Measurements from ENCODE around the gene LDB1.

The LDB1 gene

DNA sequence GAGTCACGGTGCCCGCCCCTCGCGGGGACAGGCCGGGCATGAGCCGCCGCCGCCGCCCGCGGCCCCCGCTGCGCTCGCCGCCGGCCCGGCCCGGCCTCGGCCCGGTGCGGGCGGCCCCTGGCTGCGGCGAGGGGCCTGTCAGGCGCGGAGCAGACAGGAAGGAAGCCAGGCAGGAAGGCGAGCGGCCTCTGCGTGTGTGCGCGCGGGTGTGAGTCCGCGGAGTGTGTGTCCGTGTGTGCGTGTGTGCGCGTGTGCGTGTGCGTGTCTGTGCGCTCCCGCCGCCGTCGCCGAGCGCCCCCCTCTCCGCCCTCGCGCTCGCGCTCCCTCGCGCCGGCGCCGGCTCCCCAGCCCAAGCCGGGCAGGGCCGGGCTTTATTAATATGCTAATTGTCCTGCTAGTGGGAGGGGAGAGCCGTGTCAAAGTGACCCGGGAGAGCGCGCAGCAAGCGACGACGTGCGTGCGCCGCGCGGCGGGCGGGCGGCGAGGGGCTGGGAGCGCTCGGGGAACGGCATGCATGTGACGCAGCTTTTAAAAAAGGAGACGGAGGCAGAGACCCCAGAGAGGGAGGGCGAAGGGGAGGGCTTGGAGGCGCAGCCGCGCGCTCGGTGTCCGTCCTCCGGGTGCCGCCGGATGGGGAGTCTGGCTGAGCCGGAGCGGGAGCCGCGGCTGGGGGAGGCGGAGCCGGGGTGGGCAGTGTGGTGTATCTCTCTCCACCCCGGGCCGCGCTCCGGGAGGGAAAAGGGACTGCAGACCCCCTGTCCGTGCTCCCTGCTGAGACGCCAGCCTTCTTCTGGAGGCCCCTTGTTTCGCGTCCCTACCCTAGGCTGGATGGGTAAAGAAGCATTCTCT lies at the start of gene LDB1:
LDB1 (minus strand) TSS at position 227 of the 849 bp plus-strand sequence. CDS start 258 bp downstream, outside the sequence.
- in situ Hi-C loops (cut with MboI; ENCODE audit: low sequenced_read_pairs): no loop called here
- Histone ChIP-seq H3K27me3 (ENCODE audit: low read depth) (no peaks in the 10 kb centered on the region), H3K36me3 (replicated peaks) (no peaks in the 10 kb centered on the region), H3K9me3 (no peaks in the 10 kb centered on the region), H3K4me3 (peak within 1 kb of the TSS; percentile 62), H3K4me1 (peaks cover 37% of the 10 kb centered on the region)
- DNase-seq (ENCODE audit: low spot score in 2 of 2): peak; percentile 87 to 88

GRCh38 chr10:102167861-102168260 lies 47.7 kb upstream of the LDB1 start:
- H3K36me3 ChIP-seq (replicated peaks): peaks cover 11% of the 10 kb centered on the region
- in situ Hi-C loops (cut with MboI; ENCODE audit: low sequenced_read_pairs): loop anchor here (10.0 kb wide), 1 partner anchor 187 kb away; no protein-coding TSS in a partner anchor

GRCh38 chr10:102163342-102163989 lies 43.3 kb upstream of the LDB1 start:
- Histone ChIP-seq H3K4me1 (peaks cover 23% of the 10 kb centered on the region), H3K27me3 (ENCODE audit: low read depth) (no peaks in the 10 kb centered on the region), H3K4me3 (no peak overlapping the region), H3K9me3 (no peaks in the 10 kb centered on the region), H3K36me3 (replicated peaks) (peaks cover 55% of the 10 kb centered on the region)
- no peak for DNase-seq (ENCODE audit: low spot score in 2 of 2)
- in situ Hi-C loops (cut with MboI; ENCODE audit: low sequenced_read_pairs): loop anchor here (10.0 kb wide), 1 partner anchor 191 kb away; no protein-coding TSS in a partner anchor

More at GRCh38 chr10:102167861-102168260, 47.7 kb upstream of the LDB1 start:
- H3K9me3 ChIP-seq: no peaks in the 10 kb centered on the region
- no peak overlapping the region for H3K4me3 ChIP-seq
- no peaks in the 10 kb centered on the region for H3K27me3 ChIP-seq (ENCODE audit: low read depth)
- DNase-seq (ENCODE audit: low spot score in 2 of 2): no peak
- H3K4me1 ChIP-seq: peaks cover 19% of the 10 kb centered on the region

DNA sequence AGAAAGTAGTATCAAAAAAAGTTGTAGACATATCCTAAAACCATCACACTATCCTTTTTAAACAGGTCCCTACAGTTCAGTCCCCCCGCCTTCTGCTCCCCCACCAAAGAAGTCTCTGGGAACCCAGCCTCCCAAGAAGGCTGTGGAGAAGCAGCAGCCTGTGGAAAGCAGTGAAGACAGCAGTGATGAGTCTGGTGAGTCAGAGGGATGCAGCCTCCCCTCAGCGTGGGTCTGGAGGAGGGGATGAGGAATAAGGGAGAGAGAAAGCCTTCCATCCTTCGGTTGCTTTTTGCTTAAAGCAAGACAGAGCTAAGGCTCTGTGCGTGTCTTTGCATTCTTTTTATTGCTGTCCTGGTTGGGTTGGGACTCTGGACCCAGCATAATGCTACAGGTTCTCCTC lies 39.7 kb upstream of the LDB1 start:
- DNase-seq (ENCODE audit: low spot score in 2 of 2): no peak
- H3K36me3 ChIP-seq (replicated peaks): peaks cover 90% of the 10 kb centered on the region

DNA sequence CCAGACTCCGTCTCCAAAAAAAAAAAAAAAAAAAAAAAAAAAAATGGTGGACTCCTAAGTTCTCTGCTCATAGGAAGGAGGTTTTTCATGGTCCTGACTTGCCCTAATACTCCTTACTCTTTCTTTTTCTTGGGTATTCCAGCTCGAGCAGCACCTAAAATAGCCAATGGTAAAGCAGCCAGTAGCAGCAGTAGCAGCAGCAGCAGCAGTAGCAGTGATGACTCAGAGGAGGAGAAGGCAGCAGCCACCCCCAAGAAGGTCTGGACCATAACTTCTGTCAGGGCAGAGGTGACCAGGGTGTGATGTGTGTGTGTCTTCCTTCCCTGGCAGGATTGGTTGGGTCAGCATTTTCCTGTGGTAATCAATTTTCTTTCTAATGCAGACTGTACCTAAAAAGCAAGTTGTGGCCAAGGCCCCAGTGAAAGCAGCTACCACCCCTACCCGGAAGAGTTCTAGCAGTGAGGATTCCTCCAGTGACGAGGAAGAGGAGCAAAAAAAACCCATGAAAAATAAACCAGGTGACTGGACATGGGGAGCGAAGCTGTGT lies 39.0 kb upstream of the LDB1 start:
- Histone ChIP-seq H3K4me1 (peaks cover 23% of the 10 kb centered on the region), H3K27me3 (ENCODE audit: low read depth) (no peaks in the 10 kb centered on the region), H3K4me3 (no peak overlapping the region), H3K36me3 (replicated peaks) (peaks cover 96% of the 10 kb centered on the region), H3K9me3 (no peaks in the 10 kb centered on the region)
- no peak for DNase-seq (ENCODE audit: low spot score in 2 of 2)
- in situ Hi-C loops (cut with MboI; ENCODE audit: low sequenced_read_pairs): no loop called here

More for the DNA sequence above, 39.7 kb upstream of the LDB1 start:
- no peaks in the 10 kb centered on the region for H3K27me3 ChIP-seq (ENCODE audit: low read depth)
- no peaks in the 10 kb centered on the region for H3K9me3 ChIP-seq
- in situ Hi-C loops (cut with MboI; ENCODE audit: low sequenced_read_pairs): loop anchor here (10.0 kb wide), 1 partner anchor 195 kb away; no protein-coding TSS in a partner anchor
- H3K4me3 ChIP-seq: no peak overlapping the region
- peaks cover 23% of the 10 kb centered on the region for H3K4me1 ChIP-seq

DNA sequence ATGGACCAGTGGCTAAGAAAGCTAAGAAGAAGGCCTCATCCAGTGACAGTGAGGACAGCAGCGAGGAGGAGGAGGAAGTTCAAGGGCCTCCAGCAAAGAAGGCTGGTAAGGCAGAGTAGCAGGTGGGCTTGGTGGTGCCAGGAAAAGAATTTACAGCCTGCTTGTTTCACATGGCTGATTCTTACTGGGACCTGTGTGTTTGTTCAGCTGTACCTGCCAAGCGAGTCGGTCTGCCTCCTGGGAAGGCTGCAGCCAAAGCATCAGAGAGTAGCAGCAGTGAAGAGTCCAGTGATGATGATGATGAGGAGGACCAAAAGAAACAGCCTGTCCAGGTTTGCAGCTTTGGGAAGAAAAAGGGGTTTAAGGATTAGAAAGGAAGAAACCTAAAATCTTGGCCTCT lies 37.1 kb upstream of the LDB1 start:
- no peak for DNase-seq (ENCODE audit: low spot score in 2 of 2)
- H3K4me3 ChIP-seq: no peak overlapping the region
- in situ Hi-C loops (cut with MboI; ENCODE audit: low sequenced_read_pairs): no loop called here
- no peaks in the 10 kb centered on the region for H3K9me3 ChIP-seq
- peaks cover 87% of the 10 kb centered on the region for H3K36me3 ChIP-seq (replicated peaks)
- no peaks in the 10 kb centered on the region for H3K27me3 ChIP-seq (ENCODE audit: low read depth)
- peaks cover 5% of the 10 kb centered on the region; the same call in 1 of the 2 replicates for H3K4me1 ChIP-seq

GRCh38 chr10:102154466-102155116 lies 34.4 kb upstream of the LDB1 start:
- no peaks in the 10 kb centered on the region for H3K9me3 ChIP-seq
- in situ Hi-C loops (cut with MboI; ENCODE audit: low sequenced_read_pairs): no loop called here
- peaks cover 77% of the 10 kb centered on the region for H3K36me3 ChIP-seq (replicated peaks)
- H3K4me3 ChIP-seq: peak overlapping the region; percentile 3; the same call in 1 of the 2 replicates
- H3K27me3 ChIP-seq (ENCODE audit: low read depth): no peaks in the 10 kb centered on the region
- no peak for DNase-seq (ENCODE audit: low spot score in 2 of 2)
- peaks cover 14% of the 10 kb centered on the region for H3K4me1 ChIP-seq

DNA sequence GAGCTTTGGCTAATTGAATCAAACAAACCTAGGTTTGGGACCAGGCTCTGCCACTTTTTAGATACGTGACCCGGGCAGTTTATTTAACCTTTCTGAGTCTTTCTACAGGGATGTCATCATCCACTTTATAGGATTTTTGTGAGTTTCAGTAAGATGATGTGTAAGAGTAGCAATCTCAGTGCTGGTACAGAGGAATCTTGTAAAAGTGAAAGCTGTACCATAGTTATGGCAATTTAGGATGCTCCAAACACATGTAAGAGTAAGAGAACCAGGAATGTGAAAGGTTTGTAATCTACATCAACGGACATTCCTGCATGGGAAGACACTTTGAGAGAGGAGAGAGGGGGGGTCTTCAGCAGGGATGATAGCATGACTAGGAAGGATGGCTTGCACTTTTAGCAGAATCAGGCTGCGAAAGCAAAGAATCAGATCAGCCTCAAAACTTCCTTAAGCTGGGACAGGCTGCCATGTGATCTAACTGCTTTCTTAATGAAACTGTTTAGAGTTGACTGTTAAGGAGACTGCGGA lies 33.0 kb upstream of the LDB1 start:
- DNase-seq (ENCODE audit: low spot score in 2 of 2): peak in 1 of 2 experiments; percentile 23
- no peaks in the 10 kb centered on the region for H3K27me3 ChIP-seq (ENCODE audit: low read depth)
- no peaks in the 10 kb centered on the region for H3K9me3 ChIP-seq
- H3K4me1 ChIP-seq: peaks cover 14% of the 10 kb centered on the region
- peak overlapping the region; percentile 97 for H3K4me3 ChIP-seq
- H3K36me3 ChIP-seq (replicated peaks): peaks cover 75% of the 10 kb centered on the region
- in situ Hi-C loops (cut with MboI; ENCODE audit: low sequenced_read_pairs): no loop called here

DNA sequence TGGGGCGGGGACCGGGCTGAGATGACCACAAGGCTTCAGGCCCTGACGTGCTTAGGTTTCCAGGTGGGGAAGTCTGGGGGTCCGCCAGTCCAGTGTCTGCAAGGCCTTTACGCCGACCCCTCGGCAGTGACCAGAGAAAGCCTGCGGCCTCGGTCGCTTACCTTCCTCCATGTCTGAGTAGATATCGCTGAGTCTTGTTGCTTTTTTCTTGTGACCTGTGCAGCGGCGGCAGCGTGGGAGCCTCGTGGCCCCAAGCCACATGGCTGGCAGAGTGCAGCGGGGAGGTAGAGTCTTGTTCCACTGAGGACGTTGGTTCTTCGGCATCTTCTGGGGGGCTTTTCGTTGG lies 32.4 kb upstream of the LDB1 start:
- Histone ChIP-seq H3K27me3 (ENCODE audit: low read depth) (no peaks in the 10 kb centered on the region), H3K4me1 (peaks cover 14% of the 10 kb centered on the region), H3K4me3 (peak overlapping the region; percentile 97), H3K36me3 (replicated peaks) (peaks cover 75% of the 10 kb centered on the region), H3K9me3 (no peaks in the 10 kb centered on the region)
- DNase-seq (ENCODE audit: low spot score in 2 of 2): peak in 1 of 2 experiments; percentile 43
- in situ Hi-C loops (cut with MboI; ENCODE audit: low sequenced_read_pairs): no loop called here

DNA sequence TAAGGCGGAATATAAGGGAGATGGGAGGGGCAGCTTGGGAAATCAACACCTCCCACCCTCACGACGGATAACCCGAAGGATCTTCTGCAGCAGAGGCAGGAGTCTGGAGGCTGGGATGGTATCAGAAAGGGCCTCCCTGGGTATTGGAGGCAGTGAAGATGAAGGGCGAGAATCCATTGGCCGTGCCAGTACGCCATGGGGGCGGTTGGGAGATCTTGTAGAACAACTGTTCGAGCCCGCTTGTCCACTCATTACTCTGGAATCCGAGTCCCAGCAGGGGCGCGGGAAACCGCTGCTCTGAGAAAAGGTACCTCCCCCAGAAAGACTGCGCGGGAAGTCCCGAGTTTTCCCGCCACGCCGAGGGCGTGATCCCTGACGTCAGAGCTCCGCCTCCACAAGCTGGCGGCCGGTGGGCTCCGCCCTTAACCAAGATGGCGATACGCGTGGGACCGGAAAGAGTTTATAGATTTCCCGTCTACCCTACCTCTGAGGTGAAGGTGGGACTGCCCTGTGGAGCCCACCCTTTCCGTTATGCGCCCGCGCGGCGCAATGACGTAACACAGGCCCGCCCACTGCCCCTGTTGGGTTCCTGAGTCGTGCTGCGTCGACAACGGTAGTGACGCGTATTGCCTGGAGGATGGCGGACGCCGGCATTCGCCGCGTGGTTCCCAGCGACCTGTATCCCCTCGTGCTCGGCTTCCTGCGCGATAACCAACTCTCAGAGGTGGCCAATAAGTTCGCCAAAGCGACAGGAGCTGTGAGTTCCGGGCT lies 31.8 kb upstream of the LDB1 start, which contains the start of gene NOLC1:
NOLC1 (plus strand) TSS at position 616 of the 771 bp plus-strand sequence; CDS start at position 638, 22 bp downstream.
- no peaks in the 10 kb centered on the region for H3K27me3 ChIP-seq (ENCODE audit: low read depth)
- H3K36me3 ChIP-seq (replicated peaks): peaks cover 75% of the 10 kb centered on the region
- H3K4me3 ChIP-seq: peak within 1 kb of the TSS; percentile 97
- H3K9me3 ChIP-seq: no peaks in the 10 kb centered on the region
- H3K4me1 ChIP-seq: peaks cover 14% of the 10 kb centered on the region
- in situ Hi-C loops (cut with MboI; ENCODE audit: low sequenced_read_pairs): no loop called here
- DNase-seq (ENCODE audit: low spot score in 2 of 2): peak; percentile 98 to 99

DNA sequence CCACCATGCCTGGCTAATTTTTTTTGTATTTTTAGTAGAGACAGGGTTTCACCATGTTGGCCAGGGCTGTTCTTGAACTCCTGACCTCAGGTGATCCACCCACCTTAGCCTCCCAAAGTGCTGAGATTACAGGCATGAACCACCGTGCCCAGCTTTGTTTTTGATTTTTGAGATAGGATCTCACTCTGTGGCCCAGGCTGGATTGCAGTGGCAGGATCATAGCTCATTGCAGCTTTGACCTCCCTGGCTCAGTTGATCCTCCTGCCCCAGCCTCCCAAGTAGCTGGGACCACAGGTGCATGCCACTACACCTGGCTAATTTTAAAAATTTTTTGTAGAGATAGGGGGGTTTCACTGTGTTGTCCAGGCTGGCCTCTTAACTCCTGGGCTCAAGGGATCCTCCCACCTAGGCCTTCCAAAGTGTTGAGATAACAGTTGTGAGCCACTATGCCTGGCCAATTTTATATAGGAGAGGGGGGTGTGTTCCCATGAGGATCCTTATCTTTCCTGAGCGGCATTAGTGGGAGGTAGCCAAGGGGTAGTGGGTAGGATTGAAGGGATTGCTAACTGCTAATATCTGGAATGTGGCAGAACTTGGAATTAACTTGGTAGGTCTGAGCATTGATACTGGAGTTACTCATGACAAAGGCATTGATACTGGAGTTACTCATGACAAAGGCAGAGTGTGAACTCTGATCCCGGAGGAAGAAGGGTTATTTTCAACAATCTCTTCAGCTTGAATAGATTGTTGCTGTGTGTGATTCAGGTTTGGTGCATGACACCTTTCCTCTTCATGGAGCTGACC lies 31.0 kb upstream of the LDB1 start:
- DNase-seq (ENCODE audit: low spot score in 2 of 2): peak in 1 of 2 experiments; percentile 32
- no peaks in the 10 kb centered on the region for H3K27me3 ChIP-seq (ENCODE audit: low read depth)
- no peaks in the 10 kb centered on the region for H3K9me3 ChIP-seq
- H3K36me3 ChIP-seq (replicated peaks): peaks cover 75% of the 10 kb centered on the region
- H3K4me1 ChIP-seq: peaks cover 14% of the 10 kb centered on the region
- H3K4me3 ChIP-seq: peak overlapping the region; percentile 97
- in situ Hi-C loops (cut with MboI; ENCODE audit: low sequenced_read_pairs): no loop called here

DNA sequence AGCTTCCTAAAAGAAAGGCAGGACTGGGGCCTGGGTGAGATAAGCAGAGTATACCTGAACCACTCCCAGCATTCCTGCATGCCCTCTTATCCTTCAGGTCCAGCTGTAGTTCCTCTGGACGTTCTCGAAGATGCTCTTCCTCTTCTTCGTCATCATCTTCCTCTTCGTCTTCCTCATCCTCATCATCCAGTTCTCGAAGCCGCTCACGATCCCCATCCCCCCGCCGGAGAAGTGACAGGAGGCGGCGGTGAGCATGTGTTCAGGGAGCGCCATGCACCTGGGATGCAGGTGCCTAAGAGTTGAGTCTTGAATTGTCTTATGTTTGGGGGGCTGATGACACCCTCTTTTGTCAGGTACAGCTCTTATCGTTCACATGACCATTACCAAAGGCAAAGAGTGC lies 28.1 kb upstream of the LDB1 start:
- no peak for DNase-seq (ENCODE audit: low spot score in 2 of 2)
- Histone ChIP-seq H3K4me3 (no peak overlapping the region), H3K9me3 (no peaks in the 10 kb centered on the region), H3K27me3 (ENCODE audit: low read depth) (no peaks in the 10 kb centered on the region), H3K36me3 (replicated peaks) (peaks cover 77% of the 10 kb centered on the region), H3K4me1 (peaks cover 10% of the 10 kb centered on the region)
- in situ Hi-C loops (cut with MboI; ENCODE audit: low sequenced_read_pairs): no loop called here

All from HAP-1 (cell line).